ENCODE data around the gene SPTBN1. TPM values are rescaled to one million over a fixed set of nuclear protein-coding genes. Genes with fewer than 3 reads are reported as not detected.
A peak's percentile ranks its signal among the peaks of the same experiment; 100 is the strongest.

Gene SPTBN1
- total RNA-seq, 1 experiment from 2014 or later = 262 TPM

DNA sequence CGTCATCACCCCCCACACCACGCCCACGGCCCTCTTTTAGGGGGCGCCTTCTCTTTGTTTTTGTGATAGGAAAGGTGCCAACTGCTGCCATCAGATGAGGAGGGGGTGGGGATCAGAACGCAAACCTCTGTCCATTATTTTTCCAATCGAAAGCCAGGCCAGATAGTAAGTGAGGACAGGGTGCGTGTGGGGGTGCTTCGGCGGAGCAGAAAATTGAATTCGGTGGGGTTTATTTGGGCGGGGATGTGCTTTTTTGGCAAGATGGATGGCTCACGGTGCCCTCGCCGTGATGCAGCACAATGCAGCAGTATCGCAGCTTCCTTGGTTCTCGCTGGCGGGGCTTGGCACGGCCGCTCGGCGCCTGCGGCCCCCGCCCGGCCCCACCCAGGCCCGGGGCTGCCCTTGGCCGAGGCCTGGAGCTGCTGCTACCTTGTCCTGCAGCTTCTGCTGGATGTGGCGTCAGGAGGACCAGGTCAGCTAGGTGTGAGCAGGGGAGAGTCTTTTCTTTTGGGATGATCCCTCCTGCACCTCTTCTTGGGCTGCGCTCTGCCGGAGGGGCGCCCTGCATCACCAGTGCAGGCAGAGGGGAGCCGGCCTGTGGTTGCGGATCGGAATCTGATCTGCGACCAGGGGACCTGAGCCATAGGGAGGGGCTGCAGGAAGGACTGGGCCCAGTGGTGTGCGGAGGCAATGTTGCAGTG, 1.3 kb downstream of the SPTBN1 start:
- DNase-seq = peak in 1 of 2 experiments; percentile 76
- TSS peak; percentile 31 for BruUV-seq (replicated peaks)
- no peaks in the 10 kb centered on the region; the same call in 1 of the 2 replicates for H3K27me3 ChIP-seq (ENCODE audit: insufficient read depth, low read depth)
- no peak overlapping the region for H3K27ac ChIP-seq
- H3F3A ChIP-seq (ENCODE audit: insufficient read depth, low read depth) = peaks cover 16% of the 10 kb centered on the region
- no peak for TF ChIP-seq EZH2 (IDR thresholded peaks at IDR 0.05; ENCODE audit: low read depth)
- TF ChIP-seq, protein P1, sequence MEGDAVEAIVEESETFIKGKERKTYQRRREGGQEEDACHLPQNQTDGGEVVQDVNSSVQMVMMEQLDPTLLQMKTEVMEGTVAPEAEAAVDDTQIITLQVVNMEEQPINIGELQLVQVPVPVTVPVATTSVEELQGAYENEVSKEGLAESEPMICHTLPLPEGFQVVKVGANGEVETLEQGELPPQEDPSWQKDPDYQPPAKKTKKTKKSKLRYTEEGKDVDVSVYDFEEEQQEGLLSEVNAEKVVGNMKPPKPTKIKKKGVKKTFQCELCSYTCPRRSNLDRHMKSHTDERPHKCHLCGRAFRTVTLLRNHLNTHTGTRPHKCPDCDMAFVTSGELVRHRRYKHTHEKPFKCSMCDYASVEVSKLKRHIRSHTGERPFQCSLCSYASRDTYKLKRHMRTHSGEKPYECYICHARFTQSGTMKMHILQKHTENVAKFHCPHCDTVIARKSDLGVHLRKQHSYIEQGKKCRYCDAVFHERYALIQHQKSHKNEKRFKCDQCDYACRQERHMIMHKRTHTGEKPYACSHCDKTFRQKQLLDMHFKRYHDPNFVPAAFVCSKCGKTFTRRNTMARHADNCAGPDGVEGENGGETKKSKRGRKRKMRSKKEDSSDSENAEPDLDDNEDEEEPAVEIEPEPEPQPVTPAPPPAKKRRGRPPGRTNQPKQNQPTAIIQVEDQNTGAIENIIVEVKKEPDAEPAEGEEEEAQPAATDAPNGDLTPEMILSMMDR (conservative IDR thresholded peaks at IDR 0.05) = no peak
- ChIA-PET CTCF (interaction anchor here (0.6 to 1.0 kb wide), 3 partner anchors 41 to 142 kb away, joined by 3 to 7 read pairs (median 5); no protein-coding TSS in a partner anchor), POLR2A (ENCODE audit: unreplicated experiment) (interaction anchor here (0.5 to 1.1 kb wide), 5 partner anchors 67 to 585 kb away, joined by 4 to 19 read pairs (median 6); no protein-coding TSS in a partner anchor)
- peak overlapping the region; percentile 97 for H3K4me2 ChIP-seq
- H3K9me3 ChIP-seq (ENCODE audit: insufficient read depth, low read depth) = no peaks in the 10 kb centered on the region
- H3K4me3 ChIP-seq = peak overlapping the region; percentile 68
- H3K9me2 ChIP-seq (ENCODE audit: insufficient read depth) = no peaks in the 10 kb centered on the region
- intact Hi-C loops (cut with micrococcal nuclease; ENCODE audit: unreplicated experiment) = loop anchor here (1.0 to 10.0 kb wide), 6 partner anchors 40 to 343 kb away; partner anchors contain the start of gene ACYP2
- H4K20me1 ChIP-seq (ENCODE audit: insufficient read depth) = no peaks in the 10 kb centered on the region
- peaks cover 28% of the 10 kb centered on the region for H3K4me1 ChIP-seq (replicated peaks; ENCODE audit: insufficient read depth)
- peak overlapping the region; percentile 76 for H2AFZ ChIP-seq
- no peaks in the 10 kb centered on the region for H3K79me2 ChIP-seq (ENCODE audit: low read depth)
- no peaks in the 10 kb centered on the region for H3K36me3 ChIP-seq (ENCODE audit: low read depth)

DNA sequence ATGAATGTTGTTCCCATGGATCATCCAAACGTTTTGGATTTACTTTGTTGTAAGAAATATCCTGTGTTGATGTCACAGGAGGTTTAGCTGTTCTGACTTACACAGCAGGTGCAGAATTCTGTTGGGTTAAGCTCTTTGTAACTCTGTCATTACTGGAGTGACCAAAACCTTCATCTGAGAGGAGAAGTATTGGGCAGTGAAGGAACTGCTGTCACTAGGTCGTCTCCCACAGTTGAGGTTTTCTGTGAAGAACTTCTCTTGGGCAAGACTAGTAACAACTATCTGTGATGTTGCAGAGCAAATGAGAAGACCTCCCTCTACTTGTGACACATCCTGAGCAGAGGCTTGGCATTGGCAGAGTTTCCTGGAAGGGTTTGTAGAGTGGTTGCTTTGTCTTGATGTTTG, 2.9 kb downstream of the SPTBN1 start:
- BruUV-seq (replicated peaks) = no TSS peak
- no peak overlapping the region for H3K27ac ChIP-seq
- intact Hi-C loops (cut with micrococcal nuclease; ENCODE audit: unreplicated experiment) = loop anchor here (5.0 to 10.0 kb wide), 2 partner anchors 42 to 344 kb away; partner anchors contain the start of gene ACYP2
- H3K4me3 ChIP-seq = no peak overlapping the region
- no peak overlapping the region for H3K4me2 ChIP-seq
- H4K20me1 ChIP-seq (ENCODE audit: insufficient read depth) = no peaks in the 10 kb centered on the region
- no peak for TF ChIP-seq EZH2 (IDR thresholded peaks at IDR 0.05; ENCODE audit: low read depth)
- TF ChIP-seq, protein P1 (conservative IDR thresholded peaks at IDR 0.05) = no peak
- H3K36me3 ChIP-seq (ENCODE audit: low read depth) = no peaks in the 10 kb centered on the region
- no peaks in the 10 kb centered on the region; the same call in 1 of the 2 replicates for H3K27me3 ChIP-seq (ENCODE audit: insufficient read depth, low read depth)
- no peak overlapping the region for H2AFZ ChIP-seq
- CTCF ChIA-PET = no interaction called here
- H3K4me1 ChIP-seq (replicated peaks; ENCODE audit: insufficient read depth) = peaks cover 28% of the 10 kb centered on the region
- H3K9me2 ChIP-seq (ENCODE audit: insufficient read depth) = no peaks in the 10 kb centered on the region
- H3K9me3 ChIP-seq (ENCODE audit: insufficient read depth, low read depth) = no peaks in the 10 kb centered on the region
- DNase-seq = no peak
- peaks cover 16% of the 10 kb centered on the region for H3F3A ChIP-seq (ENCODE audit: insufficient read depth, low read depth)
- no peaks in the 10 kb centered on the region for H3K79me2 ChIP-seq (ENCODE audit: low read depth)
- POLR2A ChIA-PET (ENCODE audit: unreplicated experiment) = no interaction called here

DNA sequence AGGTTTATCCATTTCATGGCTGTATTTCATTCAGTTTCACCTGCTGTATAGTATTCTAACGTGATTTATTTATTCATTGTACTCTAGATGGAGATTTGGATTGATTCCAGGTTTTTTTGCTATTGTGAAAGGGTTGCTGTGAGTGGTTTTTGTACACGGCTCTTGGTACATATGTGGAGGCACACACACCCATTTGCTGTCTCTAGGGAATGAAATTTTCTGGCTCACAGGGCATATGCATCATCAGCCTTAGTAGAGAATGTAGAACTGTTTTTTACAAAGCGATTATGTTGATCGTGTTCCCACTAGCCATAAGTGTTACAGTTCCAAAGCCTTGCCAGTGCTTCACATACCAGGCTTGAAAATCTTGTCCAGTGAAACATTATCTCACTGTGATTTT, 5.1 kb downstream of the SPTBN1 start:
- H3K27ac ChIP-seq = no peak overlapping the region
- H3F3A ChIP-seq (ENCODE audit: insufficient read depth, low read depth) = 0 out of 2 replicates have a peak, but pooled peaks cover 7% of the 10 kb centered on the region
- no peaks in the 10 kb centered on the region for H3K79me2 ChIP-seq (ENCODE audit: low read depth)
- H4K20me1 ChIP-seq (ENCODE audit: insufficient read depth) = no peaks in the 10 kb centered on the region
- H3K9me2 ChIP-seq (ENCODE audit: insufficient read depth) = no peaks in the 10 kb centered on the region
- H3K36me3 ChIP-seq (ENCODE audit: low read depth) = no peaks in the 10 kb centered on the region
- no TSS peak for BruUV-seq (replicated peaks)
- H2AFZ ChIP-seq = no peak overlapping the region
- H3K4me1 ChIP-seq (replicated peaks; ENCODE audit: insufficient read depth) = peaks cover 11% of the 10 kb centered on the region; the same call in 1 of the 2 replicates
- TF ChIP-seq, protein P1 (conservative IDR thresholded peaks at IDR 0.05) = no peak
- no peak for TF ChIP-seq EZH2 (IDR thresholded peaks at IDR 0.05; ENCODE audit: low read depth)
- CTCF ChIA-PET = no interaction called here
- no peaks in the 10 kb centered on the region for H3K27me3 ChIP-seq (ENCODE audit: insufficient read depth, low read depth)
- intact Hi-C loops (cut with micrococcal nuclease; ENCODE audit: unreplicated experiment) = no loop called here
- POLR2A ChIA-PET (ENCODE audit: unreplicated experiment) = no interaction called here
- no peak overlapping the region for H3K4me3 ChIP-seq
- H3K9me3 ChIP-seq (ENCODE audit: insufficient read depth, low read depth) = no peaks in the 10 kb centered on the region
- no peak overlapping the region for H3K4me2 ChIP-seq
- DNase-seq = no peak

Measured in PC-9 (cell line).